ENCODE measurements around the gene ZKSCAN4. TPM values are rescaled to one million over a fixed set of nuclear protein-coding genes. Genes with fewer than 3 reads are reported as not detected.

The ZKSCAN4 gene
- total RNA-seq, 1 donor from 2014 or later: 6.2 TPM

DNA sequence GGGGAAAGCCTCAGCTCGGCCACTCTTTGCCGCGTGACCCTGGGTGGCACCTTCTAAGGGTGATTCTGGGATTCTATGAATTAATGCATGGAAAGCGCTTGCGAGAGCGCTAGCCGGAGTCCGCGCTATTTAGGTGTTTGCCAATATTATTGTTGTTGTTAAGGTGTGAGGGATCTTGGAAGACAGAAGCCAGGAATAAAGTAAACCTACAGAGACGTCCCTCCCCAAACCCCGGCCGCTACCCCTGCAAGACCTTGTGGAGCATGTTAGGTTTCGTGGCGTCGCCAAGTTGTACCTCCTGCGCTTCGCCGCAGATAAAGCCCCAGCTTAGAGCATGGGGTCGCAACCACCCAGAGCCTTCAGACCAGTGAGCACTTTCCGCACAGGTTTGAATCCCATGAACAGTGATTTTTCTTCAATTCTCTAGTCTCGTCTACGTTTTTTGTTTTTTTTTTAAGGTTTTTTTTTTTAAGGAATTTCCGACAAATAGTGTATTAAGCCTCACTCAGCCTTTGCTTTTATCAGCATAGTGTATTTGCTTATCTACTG is 43.9 kb downstream of the ZKSCAN4 start:
- no peak for DNase-seq (ENCODE audit: low spot score)

DNA sequence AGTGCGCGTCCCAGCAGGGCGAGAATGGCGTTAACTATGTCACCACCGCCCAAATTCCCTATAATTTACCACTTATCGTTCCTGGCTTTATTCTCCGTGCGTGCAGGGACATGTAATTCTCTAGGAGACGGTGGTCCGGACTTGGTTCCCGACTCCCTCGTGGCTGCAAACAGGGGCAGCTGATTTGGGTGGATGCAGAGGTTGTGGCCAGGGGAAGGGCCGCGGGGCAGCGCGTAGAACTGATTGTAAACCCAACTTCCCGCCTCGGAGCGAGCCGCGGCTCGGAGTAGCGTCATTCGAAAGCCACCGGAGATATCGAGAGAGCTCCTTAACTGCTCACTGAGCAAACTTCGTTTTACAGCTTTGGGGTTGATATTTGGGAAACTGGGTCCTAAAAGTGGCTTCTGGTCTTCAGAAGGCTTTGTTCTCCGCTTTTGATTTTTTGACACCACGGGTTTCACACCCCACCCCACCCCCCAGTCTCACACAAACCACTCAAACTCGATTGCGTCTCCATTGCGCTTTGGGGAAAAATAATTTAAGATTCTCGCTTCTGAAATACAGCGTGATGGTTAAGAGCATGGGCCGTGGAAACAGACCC is 44.5 kb downstream of the ZKSCAN4 start:
- DNase-seq (ENCODE audit: low spot score): no peak

DNA sequence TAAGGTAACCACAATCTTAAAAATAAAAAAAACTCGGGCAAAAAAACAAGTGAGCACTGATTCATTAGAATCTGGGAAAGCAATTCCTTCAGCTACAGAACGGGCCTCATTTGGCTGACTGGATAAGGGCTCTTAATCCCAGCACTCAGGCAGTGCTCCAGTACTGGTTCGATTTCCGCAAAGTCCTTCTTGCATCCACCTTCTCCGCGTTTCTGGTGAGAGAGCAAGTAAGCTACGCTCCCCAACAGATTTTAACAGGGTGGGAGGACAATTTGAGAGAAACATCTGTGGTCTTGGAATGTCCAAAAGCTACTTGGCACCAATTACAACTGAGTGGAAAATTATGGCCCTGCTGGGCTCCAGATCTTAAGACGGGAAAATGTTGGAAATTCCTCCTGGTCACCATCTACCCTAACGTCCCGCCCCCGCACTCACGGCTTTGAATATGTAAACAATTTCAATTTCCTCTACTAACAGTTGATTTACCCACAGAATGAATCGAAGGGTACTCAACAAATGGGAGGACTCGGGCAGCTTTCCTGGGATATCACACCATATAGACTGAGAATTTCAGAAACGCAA is 45.0 kb downstream of the ZKSCAN4 start:
- DNase-seq (ENCODE audit: low spot score): no peak

DNA sequence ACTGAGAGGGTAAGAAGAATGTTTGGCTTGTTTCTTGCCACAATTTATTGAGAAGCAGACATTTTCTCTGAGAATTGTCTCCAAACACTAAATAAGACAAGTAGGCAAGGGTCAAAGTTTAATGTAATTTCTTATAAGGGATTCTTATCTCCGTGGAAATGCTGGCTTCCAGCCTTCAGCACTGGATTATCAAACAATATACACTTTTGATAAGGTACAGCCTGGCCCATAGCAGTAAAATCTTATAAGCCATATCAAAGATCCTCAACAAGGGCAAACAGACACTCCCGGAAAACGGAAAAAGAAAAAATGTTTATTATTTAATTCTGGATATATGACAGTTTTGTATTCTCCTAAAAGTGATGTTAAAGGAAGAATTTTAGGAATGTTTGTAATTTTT is 45.5 kb downstream of the ZKSCAN4 start:
- no peak for DNase-seq (ENCODE audit: low spot score)

DNA sequence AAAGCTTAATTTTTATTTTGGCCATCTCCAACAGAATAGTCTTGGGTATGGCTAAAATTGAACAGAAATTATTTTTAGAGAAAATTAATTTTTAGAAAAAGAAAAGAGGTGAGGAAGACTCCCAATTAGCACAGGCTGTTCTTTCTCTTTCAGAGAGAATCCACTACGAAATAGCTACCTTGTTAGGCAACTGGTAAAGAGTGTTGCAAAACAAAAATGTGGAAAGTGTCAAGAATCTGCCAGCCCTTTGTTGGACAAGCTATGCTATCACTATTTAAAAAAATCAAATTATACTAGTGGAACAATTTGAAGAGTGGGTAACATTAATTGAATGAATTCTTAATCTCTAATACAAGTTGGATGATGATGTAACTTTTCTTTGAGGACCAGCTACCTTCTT is 46.2 kb downstream of the ZKSCAN4 start:
- no peak for DNase-seq (ENCODE audit: low spot score)

DNA sequence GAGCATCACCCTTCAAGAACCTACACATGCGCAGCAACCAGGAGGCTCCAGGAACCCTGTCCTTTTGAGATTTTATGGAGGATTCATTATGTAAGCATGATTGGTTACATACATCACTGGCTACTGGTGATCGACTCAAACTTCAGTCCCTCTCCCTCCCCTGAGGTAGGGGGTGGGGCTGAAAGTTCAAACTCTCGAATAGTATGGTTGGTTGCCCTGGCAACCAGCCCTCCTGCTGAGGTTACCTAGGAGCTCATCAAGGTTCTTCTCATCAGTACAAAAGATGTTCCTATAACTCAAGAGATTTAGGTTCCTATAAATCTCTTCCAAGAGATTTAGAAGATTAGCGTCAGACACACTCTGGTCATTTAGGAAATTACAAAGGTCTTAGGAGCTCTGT is 48.9 kb downstream of the ZKSCAN4 start:
- DNase-seq (ENCODE audit: low spot score): no peak

DNA sequence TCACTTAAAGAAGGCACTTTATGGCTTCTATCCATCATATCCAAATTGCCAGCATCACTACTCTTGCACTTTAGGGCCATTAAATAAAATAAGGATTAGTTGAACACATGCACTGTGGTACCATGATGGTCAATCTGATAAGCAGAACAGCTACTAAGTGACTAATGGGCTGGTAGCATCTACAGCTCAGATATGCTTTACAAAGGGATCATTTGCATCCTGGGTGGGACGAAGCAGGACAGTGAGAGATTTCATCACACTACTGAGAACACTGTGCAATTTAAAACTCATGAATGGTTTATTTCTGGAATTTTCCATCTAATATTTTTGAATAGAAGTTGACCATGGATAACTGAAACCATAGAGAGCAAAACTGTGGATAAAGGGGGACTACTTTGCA is 52.0 kb downstream of the ZKSCAN4 start:
- DNase-seq (ENCODE audit: low spot score): no peak

Other genes with a start within 250 kb of the ZKSCAN4 start
- 1.6 TPM for gene ZNF165, start 171.7 kb downstream of the ZKSCAN4 start, total RNA-seq
- gene ZSCAN16, start 127.7 kb downstream of the ZKSCAN4 start, total RNA-seq: 9.9 TPM
- gene ZKSCAN8, start 110.4 kb downstream of the ZKSCAN4 start, total RNA-seq: 28.6 TPM
- 22.4 TPM for gene ZSCAN9, start 27.0 kb downstream of the ZKSCAN4 start, total RNA-seq
- gene NKAPL, start 7.0 kb upstream of the ZKSCAN4 start, total RNA-seq: 1.4 TPM
- 16.9 TPM for gene ZSCAN26, start 14.9 kb upstream of the ZKSCAN4 start, total RNA-seq
- 3.1 TPM for gene PGBD1, start 29.3 kb upstream of the ZKSCAN4 start, total RNA-seq
- 13.9 TPM for gene ZSCAN31, start 83.9 kb upstream of the ZKSCAN4 start, total RNA-seq
- gene ZKSCAN3, start 97.7 kb upstream of the ZKSCAN4 start, total RNA-seq: 8.7 TPM
- gene ZSCAN12, start 147.5 kb upstream of the ZKSCAN4 start, total RNA-seq: 11.1 TPM
- 11.2 TPM for gene ZSCAN23, start 191.2 kb upstream of the ZKSCAN4 start, total RNA-seq

Measured in ureter (tissue), 1 donor.